Measurements from ENCODE around the gene FBRSL1.

- TF ChIP-seq, protein P1, sequence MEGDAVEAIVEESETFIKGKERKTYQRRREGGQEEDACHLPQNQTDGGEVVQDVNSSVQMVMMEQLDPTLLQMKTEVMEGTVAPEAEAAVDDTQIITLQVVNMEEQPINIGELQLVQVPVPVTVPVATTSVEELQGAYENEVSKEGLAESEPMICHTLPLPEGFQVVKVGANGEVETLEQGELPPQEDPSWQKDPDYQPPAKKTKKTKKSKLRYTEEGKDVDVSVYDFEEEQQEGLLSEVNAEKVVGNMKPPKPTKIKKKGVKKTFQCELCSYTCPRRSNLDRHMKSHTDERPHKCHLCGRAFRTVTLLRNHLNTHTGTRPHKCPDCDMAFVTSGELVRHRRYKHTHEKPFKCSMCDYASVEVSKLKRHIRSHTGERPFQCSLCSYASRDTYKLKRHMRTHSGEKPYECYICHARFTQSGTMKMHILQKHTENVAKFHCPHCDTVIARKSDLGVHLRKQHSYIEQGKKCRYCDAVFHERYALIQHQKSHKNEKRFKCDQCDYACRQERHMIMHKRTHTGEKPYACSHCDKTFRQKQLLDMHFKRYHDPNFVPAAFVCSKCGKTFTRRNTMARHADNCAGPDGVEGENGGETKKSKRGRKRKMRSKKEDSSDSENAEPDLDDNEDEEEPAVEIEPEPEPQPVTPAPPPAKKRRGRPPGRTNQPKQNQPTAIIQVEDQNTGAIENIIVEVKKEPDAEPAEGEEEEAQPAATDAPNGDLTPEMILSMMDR (IDR thresholded peaks at IDR 0.05; ENCODE audit: insufficient read depth, low read depth, low read length): no peak
- TF ChIP-seq EZH2 (IDR thresholded peaks at IDR 0.05; ENCODE audit: insufficient read depth, low read length): no peak
Measured at GRCh38 chr12:132511516-132512196, 21.7 kb downstream of the FBRSL1 start.

Measured in astrocyte (in vitro differentiated cells and primary cell).